IMR-90 (cell line): ENCODE results near the gene CAMTA2. TPM values are rescaled to one million over a fixed set of nuclear protein-coding genes. Genes with fewer than 3 reads are reported as not detected.
A peak's percentile ranks its signal among the peaks of the same experiment; 100 is the strongest.

Experiments used
- ATAC-seq: fragments of 200-7000 bp; cut with Tn5 transposase; 2 replicates; pipeline ENCODE4 v1.9.1; 2020; ENCODE audit warnings: low read depth, mild to moderate bottlenecking, moderate library complexity
- BruUV-seq: library from RNA; stranded (reverse); fragments of 400-500 nt; replicated peaks from 2 replicates; lab custom pipeline; 2021; lab: Mats Ljungman, UMichigan
- CTCF ChIA-PET: fragments of 300-600 bp; formaldehyde crosslinking; extraction: SDS; loops from one replicate; lab custom pipeline; 2021; ENCODE audit warnings: antibody characterized with exemption; lab: Yijun Ruan, JAX
- POLR2A ChIA-PET: fragments of 300-600 bp; sonication (Branson Sonifier 250); formaldehyde crosslinking; loops from one replicate; lab custom pipeline; 2022; ENCODE audit warnings: antibody characterized with exemption; ENCODE audit not compliant: unreplicated experiment; lab: Charles Lee
- DNase-seq: peaks from one replicate; pipeline ENCODE4 v3.0.0; 2013
- H2AFZ ChIP-seq: replicated peaks from 2 replicates; pipeline ENCODE3; 2013; ENCODE audit warnings: low read length, mild to moderate bottlenecking; ENCODE audit not compliant: poor library complexity
- H2AK5ac ChIP-seq: 2 replicates; pipeline ENCODE4 v1.6.1; 2013; ENCODE audit warnings: low read depth, low read length, inconsistent platforms
- H2AK9ac ChIP-seq: replicated peaks from 2 replicates; pipeline ENCODE3; 2013; ENCODE audit warnings: mild to moderate bottlenecking, low read depth, low read length, moderate library complexity; ENCODE audit not compliant: poor library complexity
- H2BK120ac ChIP-seq: 2 replicates; pipeline ENCODE4 v1.6.1; 2013; ENCODE audit warnings: low read depth, low read length, inconsistent platforms
- H2BK15ac ChIP-seq: 3 replicates; pipeline ENCODE4 v1.6.1; 2013; ENCODE audit warnings: low read depth, low read length, inconsistent platforms
- H2BK20ac ChIP-seq: 2 replicates; pipeline ENCODE4 v1.6.1; 2013; ENCODE audit warnings: low read depth, mild to moderate bottlenecking, inconsistent platforms, low read length, moderate library complexity
- H2BK5ac ChIP-seq: 2 replicates; pipeline ENCODE4 v1.6.1; 2013; ENCODE audit warnings: mild to moderate bottlenecking, low read depth, low read length, inconsistent platforms; ENCODE audit not compliant: poor library complexity, severe bottlenecking
- H3K14ac ChIP-seq: replicated peaks from 2 replicates; pipeline ENCODE4 v1.6.1; 2013; ENCODE audit warnings: low read depth, low read length, inconsistent platforms
- H3K18ac ChIP-seq: 2 replicates; pipeline ENCODE4 v1.6.1; 2013; ENCODE audit warnings: low read depth, low read length, control low read depth
- H3K23ac ChIP-seq: 2 replicates; pipeline ENCODE4 v1.6.1; 2013; ENCODE audit warnings: low read depth, low read length, inconsistent platforms
- H3K27ac ChIP-seq: 2 replicates; pipeline ENCODE4 v1.5.1; 2013; ENCODE audit warnings: mild to moderate bottlenecking, control low read depth, low read length; ENCODE audit not compliant: insufficient read depth
- H3K27me3 ChIP-seq: 2 replicates; pipeline ENCODE4 v1.6.1; 2013; ENCODE audit warnings: low read length; ENCODE audit not compliant: control insufficient read depth, insufficient read depth
- H3K36me3 ChIP-seq: 2 replicates; pipeline ENCODE4 v1.6.1; 2013; ENCODE audit warnings: low read length, mixed read lengths; ENCODE audit not compliant: control insufficient read depth, insufficient read depth
- H3K4ac ChIP-seq: 2 replicates; pipeline ENCODE4 v1.6.1; 2013; ENCODE audit warnings: low read depth, low read length, inconsistent platforms
- H3K4me1 ChIP-seq: 2 replicates; pipeline ENCODE4 v1.6.1; 2013; ENCODE audit warnings: low read length, mixed read lengths; ENCODE audit not compliant: control insufficient read depth, insufficient read depth
- H3K4me2 ChIP-seq: 2 replicates; pipeline ENCODE4 v1.6.1; 2013; ENCODE audit warnings: low read depth, mild to moderate bottlenecking, control low read depth, low read length, moderate library complexity
- H3K4me3 ChIP-seq: 2 replicates; pipeline ENCODE4 v1.5.1; 2013; ENCODE audit warnings: low read depth, mild to moderate bottlenecking, control low read depth, low read length, moderate library complexity; ENCODE audit not compliant: insufficient read depth
- H3K56ac ChIP-seq: 2 replicates; pipeline ENCODE4 v1.6.1; 2013; ENCODE audit warnings: low read length, inconsistent platforms; ENCODE audit not compliant: insufficient read depth; ENCODE audit errors: extremely low read depth
- H3K79me1 ChIP-seq, 2 experiments: 2 replicates each; pipeline ENCODE4 v1.6.1; 2013; ENCODE audit warnings: low read length in 2 of 2, inconsistent platforms in 1 of 2, low read depth in 1 of 2
- H3K9ac ChIP-seq: 2 replicates; pipeline ENCODE4 v1.6.1; 2013; ENCODE audit warnings: low read depth, low read length, control low read depth
- H3K9me1 ChIP-seq: 2 replicates; pipeline ENCODE4 v1.6.1; 2013; ENCODE audit warnings: low read length, inconsistent platforms; ENCODE audit not compliant: insufficient read depth
- H3K9me3 ChIP-seq: 2 replicates; pipeline ENCODE4 v1.6.1; 2013; ENCODE audit warnings: low read length; ENCODE audit not compliant: control insufficient read depth, insufficient read depth
- H4K20me1 ChIP-seq: 2 replicates; pipeline ENCODE4 v1.6.1; 2013; ENCODE audit warnings: low read length, inconsistent platforms; ENCODE audit not compliant: insufficient read depth
- H4K5ac ChIP-seq: 2 replicates; pipeline ENCODE4 v1.6.1; 2013; ENCODE audit warnings: mild to moderate bottlenecking, low read depth, low read length, control low read depth
- H4K8ac ChIP-seq, 2 experiments: 2 replicates each; pipeline ENCODE4 v1.6.1; 2013; ENCODE audit warnings: low read depth in 2 of 2, low read length in 2 of 2, control low read depth in 1 of 2, inconsistent platforms in 1 of 2
- H4K91ac ChIP-seq: 2 replicates; pipeline ENCODE4 v1.6.1; 2013; ENCODE audit warnings: low read depth, low read length, inconsistent platforms; ENCODE audit not compliant: insufficient read depth
- FOS ChIP-seq: fragments of 150-350 bp; IDR thresholded peaks from 2 replicates; pipeline ENCODE4 v1.6.1; 2016; ENCODE audit warnings: low read depth, low read length
- MAFK ChIP-seq: IDR thresholded peaks from 2 replicates; pipeline ENCODE4 v1.6.1; 2012; ENCODE audit warnings: low read depth, low read length, improper control_type of control experiment
- POLR2A ChIP-seq: IDR thresholded peaks from 2 replicates; pipeline ENCODE4 v1.6.1; 2012; ENCODE audit warnings: mild to moderate bottlenecking, low read depth, low read length
- RAD21 ChIP-seq: IDR thresholded peaks from 2 replicates; pipeline ENCODE4 v1.6.1; 2012; ENCODE audit warnings: low read length, improper control_type of control experiment
- WGBS, 2 experiments: methylation state at CpG; one replicate each; pipeline versions ENCODE4 v1.1.5 to v1.1.7; 2013; ENCODE audit warnings: missing lambda C conversion rate in 2 of 2; ENCODE audit not compliant: insufficient read length in 1 of 2; ENCODE audit errors: extremely low coverage in 2 of 2; 5-methylcytosine and 5-hydroxymethylcytosine counted together
- dilution Hi-C: fragments of 300-500 bp; cut with HindIII; formaldehyde crosslinking; loops from one replicate; pipeline ENCODE4 v1.14.3; 2018; ENCODE audit warnings: low sequenced_read_pairs; ENCODE audit not compliant: unreplicated experiment
- in situ Hi-C: fragments of 300-500 bp; cut with MboI; formaldehyde crosslinking; loops from 3 replicates; pipeline ENCODE4 v1.14.3; 2019; ENCODE audit warnings: low sequenced_read_pairs, inconsistent platforms, mixed read lengths
- intact Hi-C: fragments of 100-400 bp; cut with micrococcal nuclease; formaldehyde crosslinking; loops from 2 replicates; pipeline ENCODE4 v1.10.0; 2022
- polyA plus RNA-seq, 3 experiments: library from polyadenylated mRNA; depleted of rRNA; stranded (reverse); fragments of >200 nt; gene quantifications; 2 replicates each; pipeline ENCODE4 v1.2.3, GENCODE V29; 2012; ENCODE audit warnings: low replicate concordance in 1 of 3
- total RNA-seq: library from RNA; depleted of rRNA; stranded (reverse); fragments of >200 nt; gene quantifications from 2 replicates; pipeline ENCODE4 v1.2.3, GENCODE V29; 2012
- TF ChIP-seq, protein P1 (sequence below): fragments of 150-350 bp; IDR thresholded peaks from 2 replicates; pipeline ENCODE4 v1.6.1; 2016; ENCODE audit warnings: low read depth, mild to moderate bottlenecking, low read length, moderate library complexity, borderline replicate concordance

The CAMTA2 gene
- total and polyA plus RNA-seq, 2 of the 4 experiments (the other 2 are of a cell fraction), result 1.4 to 54.7 TPM

DNA sequence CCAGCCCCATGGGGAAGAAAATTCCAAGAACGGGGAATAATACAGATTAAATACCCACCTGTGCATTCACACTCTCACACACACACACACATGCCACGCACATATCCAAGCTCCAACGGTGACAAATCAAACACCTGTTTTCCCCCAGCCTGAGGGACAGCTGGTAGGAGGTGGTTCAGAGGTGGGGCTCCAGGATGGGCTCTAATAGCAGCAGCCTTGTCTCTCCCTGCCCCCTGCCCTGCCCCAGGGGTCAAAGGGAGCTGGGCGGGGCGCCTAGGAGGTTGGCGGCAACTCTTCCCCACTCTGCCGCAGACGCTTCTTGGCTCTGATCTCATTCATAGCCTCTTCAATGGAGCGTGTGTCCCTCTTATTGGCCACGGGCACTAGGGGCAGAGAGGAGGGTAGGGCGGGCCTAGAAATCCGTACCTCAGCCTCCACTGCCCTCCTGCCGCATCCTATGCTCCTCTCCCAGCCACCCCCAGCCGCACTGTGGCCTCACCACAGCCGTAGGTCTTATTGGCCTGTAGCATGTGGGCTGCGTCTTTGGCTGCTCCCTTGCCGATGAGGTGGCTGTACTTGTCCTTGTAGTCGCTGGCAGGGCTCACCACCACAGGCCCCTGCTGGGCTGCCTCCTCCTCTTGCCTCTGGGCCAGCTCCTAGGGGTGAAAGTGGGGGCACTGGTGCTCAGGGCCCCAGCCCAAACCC is 28.1 kb downstream of the CAMTA2 start:
- no peak overlapping the region for H2BK15ac ChIP-seq
- ChIA-PET CTCF (no interaction called here), POLR2A (no interaction called here)
- no peak overlapping the region for H4K8ac ChIP-seq
- H3K79me1 ChIP-seq, result peaks cover 3 to 21% of the 10 kb centered on the region in 2 experiments; a peak in 3 of 4 replicates
- H3K4me1 ChIP-seq, result no peaks in the 10 kb centered on the region
- no peak overlapping the region for H4K5ac ChIP-seq
- H2BK20ac ChIP-seq, result no peak overlapping the region
- no peak for ATAC-seq
- no peaks in the 10 kb centered on the region for H3K27me3 ChIP-seq
- no peak overlapping the region for H2AK9ac ChIP-seq
- H4K20me1 ChIP-seq, result no peaks in the 10 kb centered on the region
- H3K4ac ChIP-seq, result no peak overlapping the region
- no peak overlapping the region for H3K4me2 ChIP-seq
- no peak overlapping the region for H2BK120ac ChIP-seq
- no peak overlapping the region for H2BK5ac ChIP-seq
- 0 out of 2 replicates have a peak, but pooled peaks cover 6% of the 10 kb centered on the region for H3K9me1 ChIP-seq
- TSS peak; percentile 98 for BruUV-seq
- TF ChIP-seq RAD21 (no peak), POLR2A (no peak), FOS (no peak), MAFK (no peak)
- TF ChIP-seq, protein P1, sequence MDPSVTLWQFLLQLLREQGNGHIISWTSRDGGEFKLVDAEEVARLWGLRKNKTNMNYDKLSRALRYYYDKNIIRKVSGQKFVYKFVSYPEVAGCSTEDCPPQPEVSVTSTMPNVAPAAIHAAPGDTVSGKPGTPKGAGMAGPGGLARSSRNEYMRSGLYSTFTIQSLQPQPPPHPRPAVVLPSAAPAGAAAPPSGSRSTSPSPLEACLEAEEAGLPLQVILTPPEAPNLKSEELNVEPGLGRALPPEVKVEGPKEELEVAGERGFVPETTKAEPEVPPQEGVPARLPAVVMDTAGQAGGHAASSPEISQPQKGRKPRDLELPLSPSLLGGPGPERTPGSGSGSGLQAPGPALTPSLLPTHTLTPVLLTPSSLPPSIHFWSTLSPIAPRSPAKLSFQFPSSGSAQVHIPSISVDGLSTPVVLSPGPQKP, result no peak
- peaks cover 20% of the 10 kb centered on the region for H3K36me3 ChIP-seq
- H3K23ac ChIP-seq, result no peak overlapping the region
- dilution Hi-C loops, result no loop called here
- H3K9ac ChIP-seq, result no peak overlapping the region
- H2AK5ac ChIP-seq, result no peak overlapping the region
- WGBS, 2 experiments, result 81% methylated on average over 4 of the region's 18 CpGs; no CpG with 5 or more reads in 1 of the 2 experiments
- no peaks in the 10 kb centered on the region for H3K9me3 ChIP-seq
- H3K4me3 ChIP-seq, result no peak overlapping the region
- intact Hi-C loops, result no loop called here
- no peak overlapping the region for H3K56ac ChIP-seq
- in situ Hi-C loops, result no loop called here
- DNase-seq, result no peak
- H3K27ac ChIP-seq, result no peak overlapping the region
- no peak overlapping the region for H2AFZ ChIP-seq
- no peak overlapping the region for H4K91ac ChIP-seq
- H3K14ac ChIP-seq, result no peak overlapping the region
- H3K18ac ChIP-seq, result no peak overlapping the region
